A549 (cell line): ENCODE results near the gene PRR15L. TPM values are rescaled to one million over a fixed set of nuclear protein-coding genes. Genes with fewer than 3 reads are reported as not detected.
A peak's percentile ranks its signal among the peaks of the same experiment; 100 is the strongest.

Experiments
- ATAC-seq, 2 experiments: fragments of 200-7000 bp in 1 of 2; fragments of >200 bp in 1 of 2; cut with Nextera tagmentation in 1 of 2; cut with Tn5 transposase in 1 of 2; 3 replicates each; pipeline versions ENCODE4 v1.8.0 to v1.9.1; 2018 to 2020; ENCODE audit warnings: mild to moderate bottlenecking in 1 of 2, moderate library complexity in 1 of 2
- CTCF ChIA-PET: fragments of 300-600 bp; sonication (Branson Sonifier 250); formaldehyde crosslinking; extraction: SDS; loops from one replicate; lab custom pipeline; 2021; ENCODE audit warnings: antibody characterized with exemption, inconsistent platforms; lab: Yijun Ruan, JAX
- POLR2A ChIA-PET: fragments of 350-600 bp; formaldehyde crosslinking; extraction: SDS; loops from one replicate; lab custom pipeline; 2021; ENCODE audit warnings: antibody characterized with exemption, inconsistent platforms; lab: Yijun Ruan, JAX
- DNase-seq, 2 experiments: peaks; one replicate each; pipeline versions ENCODE4 v3.0.0 to v3.0.0-alpha.2; 2011 to 2016; ENCODE audit warnings: low read depth in 1 of 2, low spot score in 1 of 2
- FAIRE-seq: peaks from 2 replicates; lab custom pipeline; 2011; peaks lifted over from hg19 to GRCh38; lab: Jason Lieb, UNC
- H3K27ac ChIP-seq, 2 experiments: fragments of >200 bp; sonication (Bioruptor Twin); formaldehyde crosslinking; 3 replicates each; pipeline ENCODE4 v1.5.1; 2016 to 2017
- H3K4me1 ChIP-seq: fragments of >200 bp; sonication (Bioruptor Twin); formaldehyde crosslinking; 3 replicates; pipeline ENCODE4 v1.6.1; 2016
- H3K4me2 ChIP-seq: fragments of >200 bp; sonication (Bioruptor Twin); formaldehyde crosslinking; 3 replicates; pipeline ENCODE4 v1.6.1; 2016
- H3K4me3 ChIP-seq: fragments of >200 bp; sonication (Bioruptor Twin); formaldehyde crosslinking; 3 replicates; pipeline ENCODE4 v1.5.1; 2016
- H3K9me3 ChIP-seq: fragments of >200 bp; sonication (Bioruptor Twin); formaldehyde crosslinking; 3 replicates; pipeline ENCODE4 v1.6.1; 2016
- ATOH8 ChIP-seq: fragments of 250-450 bp; sonication (Bioruptor Pico); IDR thresholded peaks from 2 replicates; pipeline ENCODE4 v1.5.0; 2020; ENCODE audit warnings: low read depth, mild to moderate bottlenecking, moderate library complexity
- BHLHE40 ChIP-seq: IDR thresholded peaks from 2 replicates; pipeline ENCODE4 v1.6.1; 2012; ENCODE audit warnings: low read depth, low read length, inconsistent platforms
- CBX8 ChIP-seq: fragments of 200-600 bp; sonication (generic); IDR thresholded peaks from 2 replicates; pipeline ENCODE4 v1.6.1; 2016
- CEBPB ChIP-seq, 2 experiments: fragments of >200 bp in 1 of 2; sonication (Bioruptor Twin) in 1 of 2; formaldehyde crosslinking in 1 of 2; IDR thresholded peaks; 2 replicates each; pipeline ENCODE4 v1.6.1; 2012 to 2016
- CHD2 ChIP-seq: fragments of 150-350 bp; IDR thresholded peaks from 2 replicates; pipeline ENCODE4 v1.6.1; 2014; ENCODE audit warnings: low read length; ENCODE audit not compliant: partially characterized antibody
- CHD4 ChIP-seq: fragments of 200-600 bp; sonication (generic); IDR thresholded peaks from 2 replicates; pipeline ENCODE4 v1.6.1; 2016; ENCODE audit warnings: antibody characterized with exemption, mild to moderate bottlenecking, borderline replicate concordance
- EHMT2 ChIP-seq: fragments of 200-600 bp; sonication (generic); IDR thresholded peaks from 2 replicates; pipeline ENCODE4 v1.6.1; 2016; ENCODE audit warnings: antibody characterized with exemption, low read depth, mild to moderate bottlenecking, moderate library complexity
- EP300 ChIP-seq, 2 experiments: fragments of >200 bp; sonication (Bioruptor Twin); formaldehyde crosslinking; IDR thresholded peaks; 2 replicates in 1 of 2; 3 replicates in 1 of 2; pipeline ENCODE4 v1.6.1; 2016 to 2017
- FOSL2 ChIP-seq, 2 experiments: fragments of 450-650 bp in 1 of 2; fragments of >200 bp in 1 of 2; sonication (Bioruptor Twin) in 1 of 2; formaldehyde crosslinking; IDR thresholded peaks; 2 replicates each; pipeline versions ENCODE4 v1.5.0 to v1.6.1; 2016 to 2020; ENCODE audit warnings: mild to moderate bottlenecking in 1 of 2, moderate library complexity in 1 of 2
- FOXS1 ChIP-seq: fragments of 250-450 bp; sonication (Bioruptor Pico); IDR thresholded peaks from 2 replicates; pipeline ENCODE4 v1.5.0; 2020; ENCODE audit warnings: mild to moderate bottlenecking, moderate library complexity
- HOXA7 ChIP-seq: fragments of 250-450 bp; sonication (Bioruptor Pico); IDR thresholded peaks from 2 replicates; pipeline ENCODE4 v1.5.0; 2020; ENCODE audit warnings: mild to moderate bottlenecking, moderate library complexity
- HOXB5 ChIP-seq: fragments of 250-450 bp; sonication (Bioruptor Pico); IDR thresholded peaks from 2 replicates; pipeline ENCODE4 v1.5.0; 2020; ENCODE audit warnings: mild to moderate bottlenecking, moderate library complexity
- JUN ChIP-seq, 2 experiments: fragments of >200 bp; sonication (Bioruptor Twin); formaldehyde crosslinking; IDR thresholded peaks; 2 replicates in 1 of 2; 3 replicates in 1 of 2; pipeline ENCODE4 v1.6.1; 2016 to 2017
- KDM5A ChIP-seq: fragments of 200-600 bp; sonication (generic); IDR thresholded peaks from 2 replicates; pipeline ENCODE4 v1.6.1; 2016; ENCODE audit warnings: antibody characterized with exemption, mild to moderate bottlenecking
- MAZ ChIP-seq: fragments of 150-350 bp; IDR thresholded peaks from 2 replicates; pipeline ENCODE4 v1.6.1; 2014; ENCODE audit warnings: antibody characterized with exemption, low read depth, low read length, borderline replicate concordance
- NFE2L2 ChIP-seq: fragments of 150-350 bp; conservative IDR thresholded peaks from 2 replicates; pipeline ENCODE4 v1.6.1; 2014; ENCODE audit warnings: low read length
- POLR2AphosphoS2 ChIP-seq: conservative IDR thresholded peaks from 2 replicates; pipeline ENCODE4 v1.6.1; 2012; ENCODE audit warnings: low read length, improper control_type of control experiment, inconsistent platforms
- RARB ChIP-seq: fragments of 250-450 bp; sonication (Bioruptor Pico); IDR thresholded peaks from 2 replicates; pipeline ENCODE4 v1.8.0; 2021; ENCODE audit warnings: mild to moderate bottlenecking, moderate library complexity
- RCOR1 ChIP-seq: fragments of 150-350 bp; IDR thresholded peaks from 2 replicates; pipeline ENCODE4 v1.6.1; 2014; ENCODE audit warnings: antibody characterized with exemption, low read length, low read depth
- RFX5 ChIP-seq: fragments of 450-650 bp; IDR thresholded peaks from 2 replicates; pipeline ENCODE4 v1.7.1; 2014; ENCODE audit warnings: antibody characterized with exemption, mild to moderate bottlenecking, moderate library complexity
- SREBF2 ChIP-seq: fragments of 450-650 bp; IDR thresholded peaks from 2 replicates; pipeline ENCODE4 v1.6.1; 2014; ENCODE audit warnings: mild to moderate bottlenecking, moderate library complexity
- TFCP2L1 ChIP-seq: fragments of 250-450 bp; sonication (Bioruptor Pico); IDR thresholded peaks from 2 replicates; pipeline ENCODE4 v1.5.0; 2021; ENCODE audit warnings: mild to moderate bottlenecking
- TP53 ChIP-seq: fragments of 250-450 bp; sonication (Bioruptor Pico); IDR thresholded peaks from 2 replicates; pipeline ENCODE4 v1.5.0; 2021; ENCODE audit warnings: mild to moderate bottlenecking, moderate library complexity
- USF2 ChIP-seq: fragments of 450-650 bp; IDR thresholded peaks from 2 replicates; pipeline ENCODE4 v1.6.1; 2014; ENCODE audit warnings: antibody characterized with exemption
- ZC3H11A ChIP-seq: fragments of 450-650 bp; IDR thresholded peaks from 2 replicates; pipeline ENCODE4 v1.6.1; 2014; ENCODE audit warnings: antibody characterized with exemption, mild to moderate bottlenecking
- ZNF302 ChIP-seq: fragments of 250-450 bp; sonication (Bioruptor Pico); IDR thresholded peaks from 2 replicates; pipeline ENCODE4 v1.9.0; 2021; ENCODE audit warnings: inconsistent platforms, mild to moderate bottlenecking, moderate library complexity
- ZSCAN20 ChIP-seq: fragments of 250-450 bp; sonication (Bioruptor Pico); IDR thresholded peaks from 2 replicates; pipeline ENCODE4 v1.8.0; 2022; ENCODE audit warnings: mild to moderate bottlenecking, moderate library complexity
- WGBS: methylation state at CpG from one replicate; pipeline ENCODE4 v1.1.6; 2017; ENCODE audit errors: missing lambda C conversion rate; 5-methylcytosine and 5-hydroxymethylcytosine counted together
- polyA plus RNA-seq, 4 experiments: library from polyadenylated mRNA; depleted of rRNA in 3 of 4; stranded (reverse); fragments of >200 nt; fragmentation: RNase III in 1 of 4; extraction: RNeasy Plus Mini Kit Qiagen cat#74134 plus additional on column Dnase treatment in 1 of 4; gene quantifications; 2 replicates in 3 of 4; 3 replicates in 1 of 4; pipeline ENCODE4 v1.2.3, GENCODE V29; 2011 to 2017
- TF ChIP-seq, protein P1 (sequence below): IDR thresholded peaks from 2 replicates; pipeline ENCODE4 v1.6.1; 2012
- TF ChIP-seq, protein P2 (sequence below): IDR thresholded peaks from 2 replicates; pipeline ENCODE4 v1.6.1; 2012

Gene PRR15L
- polyA plus RNA-seq, 2 of the 4 experiments (the other 2 are of a cell fraction), result 1.6 to 2.2 TPM

GRCh38 chr17:47929218-47930000, 28.3 kb downstream of the PRR15L start:
- H3K9me3 ChIP-seq, result no peaks in the 10 kb centered on the region
- TF ChIP-seq SREBF2 (no peak), ZSCAN20 (no peak), ATOH8 (CRISPR knock-in tag) (no peak)
- TF ChIP-seq, all 56 proteins: peak for 0
- peak overlapping the region in 1 of 2 experiments; percentile 4; a peak in 1 of 6 replicates for H3K27ac ChIP-seq
- no peak; a peak in 1 of 6 replicates for ATAC-seq
- no peak overlapping the region for H3K4me2 ChIP-seq
- POLR2A ChIA-PET, result interaction anchor here (1.2 to 1.6 kb wide), 2 partner anchors 12 to 98 kb away, joined by 4 to 13 read pairs; partner anchors contain the start of genes LRRC46, MRPL10 and PNPO
- 79% methylated on average over 10 of the region's 10 CpGs for WGBS
- FAIRE-seq, result no peak
- H3K4me3 ChIP-seq, result no peak overlapping the region
- no peak for DNase-seq
- CTCF ChIA-PET, result interaction anchor here (1.1 to 21.7 kb wide), 11 partner anchors 8 to 89 kb away, joined by 3 to 320 read pairs (median 4); partner anchors contain the start of genes CDK5RAP3 and PNPO
- peaks cover 2% of the 10 kb centered on the region; the same call in 1 of the 3 replicates for H3K4me1 ChIP-seq

DNA sequence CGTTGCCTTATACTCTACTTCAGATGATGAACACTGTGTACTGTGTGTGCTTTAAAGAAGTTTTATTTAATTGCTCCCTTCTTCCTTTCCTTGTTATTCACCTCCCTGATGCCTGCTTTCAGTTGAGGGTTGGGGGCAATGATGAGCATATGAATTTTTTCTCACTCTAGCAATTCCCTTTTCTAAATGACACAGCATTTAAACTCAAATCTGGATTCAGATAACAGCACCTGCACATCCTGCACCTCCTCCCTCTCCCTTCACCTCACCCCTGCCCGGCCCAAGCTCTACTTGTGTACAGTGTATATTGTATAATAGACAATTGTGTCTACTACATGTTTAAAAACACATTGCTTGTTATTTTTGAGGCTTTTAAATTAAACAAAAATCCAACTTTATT, 29.3 kb downstream of the PRR15L start:
- H3K27ac ChIP-seq, result no peak overlapping the region
- TF ChIP-seq USF2 (no peak), FOXS1 (CRISPR knock-in tag) (no peak), HOXA7 (CRISPR knock-in tag) (no peak), RCOR1 (no peak), CHD4 (no peak), EHMT2 (no peak), JUN (IDR thresholded peaks at IDR 0.05) (no peak), POLR2AphosphoS2 (no peak), ZC3H11A (no peak), FOSL2 (IDR thresholded peaks at IDR 0.05) (no peak), FOSL2 (CRISPR knock-in tag; IDR thresholded peaks at IDR 0.05) (no peak), MAZ (no peak), NFE2L2 (no peak), ZNF302 (no peak), TFCP2L1 (no peak), CHD2 (no peak)
- FAIRE-seq, result no peak
- ATAC-seq, result no peak
- no peak overlapping the region for H3K4me2 ChIP-seq
- no peaks in the 10 kb centered on the region for H3K9me3 ChIP-seq
- CTCF ChIA-PET, result interaction anchor here (1.2 to 21.7 kb wide), 5 partner anchors 10 to 42 kb away, joined by 3 to 320 read pairs (median 4); partner anchors contain the start of genes CDK5RAP3 and PNPO
- WGBS, result 68% methylated on average over 2 of the region's 2 CpGs
- POLR2A ChIA-PET, result interaction anchor here (1.6 kb wide), 1 partner anchor 13 kb away, joined by 13 read pairs; the partner anchor contains the start of gene PNPO
- H3K4me1 ChIP-seq, result peaks cover 2% of the 10 kb centered on the region; the same call in 1 of the 3 replicates
- DNase-seq, result no peak
- H3K4me3 ChIP-seq, result no peak overlapping the region

DNA sequence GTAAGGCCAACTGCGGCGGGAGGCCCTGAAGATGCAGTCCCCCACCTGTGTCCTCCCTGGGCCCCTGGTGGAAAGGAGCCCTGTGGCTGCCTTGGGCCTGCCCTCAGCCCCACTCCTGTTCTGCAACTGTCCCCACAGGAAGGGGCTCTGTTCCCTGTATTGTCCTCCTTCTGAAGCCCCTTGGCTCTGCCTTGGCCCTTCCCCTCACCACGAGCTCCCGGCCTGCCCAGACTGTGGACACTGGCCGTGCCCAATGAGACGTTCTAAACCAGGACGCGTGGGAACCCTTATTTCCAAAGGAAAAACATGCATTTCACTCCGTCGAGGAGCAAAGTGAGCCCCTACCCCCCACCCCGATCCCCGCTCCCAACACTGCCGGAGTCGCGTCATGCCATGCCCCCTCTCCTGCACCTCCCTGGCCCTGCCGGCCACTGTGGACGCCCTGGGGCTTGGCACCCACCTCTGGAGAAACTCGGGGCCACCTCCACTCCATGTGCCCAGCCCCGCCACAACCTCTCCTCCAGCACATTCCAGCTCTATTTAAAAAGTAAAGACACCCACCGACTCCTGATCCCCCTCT, 29.8 kb downstream of the PRR15L start:
- CTCF ChIA-PET, result interaction anchor here (1.0 to 21.7 kb wide), 2 partner anchors 18 to 37 kb away, joined by 3 to 320 read pairs; partner anchors contain the start of gene PNPO
- WGBS, result 90% methylated on average over 18 of the region's 20 CpGs
- peaks cover 2% of the 10 kb centered on the region; the same call in 1 of the 3 replicates for H3K4me1 ChIP-seq
- H3K4me2 ChIP-seq, result no peak overlapping the region
- no peak overlapping the region for H3K4me3 ChIP-seq
- TF ChIP-seq CEBPB (IDR thresholded peaks at IDR 0.05) (no peak), FOXS1 (CRISPR knock-in tag) (no peak), HOXB5 (CRISPR knock-in tag) (no peak), BHLHE40 (no peak), CBX8 (no peak), TP53 (CRISPR knock-in tag) (no peak), EP300 (IDR thresholded peaks at IDR 0.05) (no peak), CHD4 (no peak), ZSCAN20 (no peak), ATOH8 (CRISPR knock-in tag) (no peak), RFX5 (no peak), KDM5A (no peak), RARB (CRISPR knock-in tag) (no peak)
- TF ChIP-seq, protein P1, sequence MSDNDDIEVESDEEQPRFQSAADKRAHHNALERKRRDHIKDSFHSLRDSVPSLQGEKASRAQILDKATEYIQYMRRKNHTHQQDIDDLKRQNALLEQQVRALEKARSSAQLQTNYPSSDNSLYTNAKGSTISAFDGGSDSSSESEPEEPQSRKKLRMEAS, result no peak
- TF ChIP-seq, protein P2, sequence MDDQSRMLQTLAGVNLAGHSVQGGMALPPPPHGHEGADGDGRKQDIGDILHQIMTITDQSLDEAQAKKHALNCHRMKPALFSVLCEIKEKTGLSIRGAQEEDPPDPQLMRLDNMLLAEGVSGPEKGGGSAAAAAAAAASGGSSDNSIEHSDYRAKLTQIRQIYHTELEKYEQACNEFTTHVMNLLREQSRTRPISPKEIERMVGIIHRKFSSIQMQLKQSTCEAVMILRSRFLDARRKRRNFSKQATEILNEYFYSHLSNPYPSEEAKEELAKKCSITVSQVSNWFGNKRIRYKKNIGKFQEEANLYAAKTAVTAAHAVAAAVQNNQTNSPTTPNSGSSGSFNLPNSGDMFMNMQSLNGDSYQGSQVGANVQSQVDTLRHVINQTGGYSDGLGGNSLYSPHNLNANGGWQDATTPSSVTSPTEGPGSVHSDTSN, result no peak
- H3K27ac ChIP-seq, result no peak overlapping the region
- H3K9me3 ChIP-seq, result no peaks in the 10 kb centered on the region
- ATAC-seq, result no peak
- no peak for FAIRE-seq
- POLR2A ChIA-PET, result no interaction called here
- DNase-seq, result no peak
